Endometrium (tissue), 2 donors: ENCODE data around the gene PSAT1.

Source experiments
- FAIRE-seq: peaks from 2 replicates; lab custom pipeline; 2012; peaks lifted over from hg19 to GRCh38; lab: Jason Lieb, UNC
- donor health status: control.
- donor health status: control.

Gene PSAT1

GRCh38 chr9:78316166-78316892, 19.4 kb downstream of the PSAT1 start:
- FAIRE-seq = no peak

GRCh38 chr9:78319197-78320029, 22.5 kb downstream of the PSAT1 start:
- no peak for FAIRE-seq

GRCh38 chr9:78320030-78320693, 23.2 kb downstream of the PSAT1 start:
- FAIRE-seq = no peak

GRCh38 chr9:78320875-78321496, 24.1 kb downstream of the PSAT1 start:
- FAIRE-seq = no peak

- no peak for FAIRE-seq
Measured at GRCh38 chr9:78321505-78321904, 24.6 kb downstream of the PSAT1 start.

- FAIRE-seq = no peak
Measured at GRCh38 chr9:78324068-78324650, 27.2 kb downstream of the PSAT1 start.

- FAIRE-seq = no peak
Measured at GRCh38 chr9:78324682-78325081, 27.8 kb downstream of the PSAT1 start.

- no peak for FAIRE-seq
Measured at GRCh38 chr9:78325343-78325742, 28.4 kb downstream of the PSAT1 start.

- no peak for FAIRE-seq
Measured at GRCh38 chr9:78325846-78326360, 29.0 kb downstream of the PSAT1 start.

- FAIRE-seq = no peak
Measured at GRCh38 chr9:78326564-78326963, 29.6 kb downstream of the PSAT1 start.

- no peak for FAIRE-seq
Measured at GRCh38 chr9:78332381-78332780, 35.5 kb downstream of the PSAT1 start.

- no peak for FAIRE-seq
Measured at GRCh38 chr9:78348848-78349247, 51.9 kb downstream of the PSAT1 start.

GRCh38 chr9:78351816-78352215, 54.9 kb downstream of the PSAT1 start:
- no peak for FAIRE-seq

- no peak for FAIRE-seq
Measured at GRCh38 chr9:78354324-78354973, 57.5 kb downstream of the PSAT1 start.

- no peak for FAIRE-seq
Measured at GRCh38 chr9:78354989-78355388, 58.1 kb downstream of the PSAT1 start.

- no peak for FAIRE-seq
Measured at GRCh38 chr9:78356634-78357033, 59.7 kb downstream of the PSAT1 start.

GRCh38 chr9:78357165-78357873, 60.4 kb downstream of the PSAT1 start:
- no peak for FAIRE-seq

- no peak for FAIRE-seq
Measured at GRCh38 chr9:78358329-78359051, 61.6 kb downstream of the PSAT1 start.

- FAIRE-seq = no peak
Measured at GRCh38 chr9:78363221-78363620, 66.3 kb downstream of the PSAT1 start.
